ENCODE data around the gene RET. TPM values are rescaled to one million over a fixed set of nuclear protein-coding genes. Genes with fewer than 3 reads are reported as not detected.

RET gene
- total RNA-seq, 6 donors from 2014 or later = 0.11 to 0.98 (median 0.30) TPM; not detected in 1

GRCh38 chr10:43131906-43132305 lies 55.0 kb downstream of the RET start:
- H3K36me3 ChIP-seq = no peaks in the 10 kb centered on the region
- H3K27ac ChIP-seq = no peak overlapping the region
- no peak for DNase-seq
- 95 to 100% methylated on average over 1 to 6 of the region's 6 CpGs for WGBS, 2 donors
- no peak for ATAC-seq (ENCODE audit: low FRiP score in 2 of 2)
- no peak overlapping the region for H3K4me3 ChIP-seq
- no peaks in the 10 kb centered on the region for H3K27me3 ChIP-seq
- H3K9me3 ChIP-seq = no peaks in the 10 kb centered on the region
- peaks cover 3 to 8% (median 5%) of the 10 kb centered on the region in 4 donors for H3K4me1 ChIP-seq
- no peak for TF ChIP-seq POLR2A (IDR thresholded peaks at IDR 0.05)
- TF ChIP-seq EP300 (IDR thresholded peaks at IDR 0.05) = no peak
- no peak for TF ChIP-seq CTCF (IDR thresholded peaks at IDR 0.05)
- TF ChIP-seq POLR2AphosphoS5 (IDR thresholded peaks at IDR 0.05) = no peak

GRCh38 chr10:43132867-43133787 lies 56.3 kb downstream of the RET start:
- Histone ChIP-seq H3K9me3 (no peaks in the 10 kb centered on the region), H3K27me3 (no peaks in the 10 kb centered on the region), H3K4me3 (no peak overlapping the region), H3K27ac (no peak overlapping the region), H3K4me1 (peaks cover 3 to 14% (median 7%) of the 10 kb centered on the region in 4 donors), H3K36me3 (no peaks in the 10 kb centered on the region)
- ATAC-seq (ENCODE audit: low FRiP score in 2 of 2) = no peak
- no peak for TF ChIP-seq CTCF (IDR thresholded peaks at IDR 0.05)
- no peak for TF ChIP-seq POLR2A (IDR thresholded peaks at IDR 0.05)
- no peak for TF ChIP-seq EP300 (IDR thresholded peaks at IDR 0.05)
- TF ChIP-seq POLR2AphosphoS5 (IDR thresholded peaks at IDR 0.05) = no peak
- no peak for DNase-seq
- WGBS, 2 donors = 82 to 86% methylated on average over 3 of the region's 3 CpGs

GRCh38 chr10:43134126-43134905 lies 57.4 kb downstream of the RET start:
- no peak for DNase-seq
- no peak overlapping the region for H3K4me3 ChIP-seq
- H3K36me3 ChIP-seq = no peaks in the 10 kb centered on the region
- peaks cover 0 to 15% (median 6%) of the 10 kb centered on the region in 4 donors for H3K4me1 ChIP-seq
- H3K27me3 ChIP-seq = no peaks in the 10 kb centered on the region
- no peak overlapping the region for H3K27ac ChIP-seq
- no peak for ATAC-seq (ENCODE audit: low FRiP score in 2 of 2)
- no peaks in the 10 kb centered on the region for H3K9me3 ChIP-seq
- 88 to 90% methylated on average over 5 of the region's 5 CpGs for WGBS, 2 donors
- no peak for TF ChIP-seq CTCF (IDR thresholded peaks at IDR 0.05)
- TF ChIP-seq EP300 (IDR thresholded peaks at IDR 0.05) = no peak
- no peak for TF ChIP-seq POLR2A (IDR thresholded peaks at IDR 0.05)

GRCh38 chr10:43135064-43135463 lies 58.2 kb downstream of the RET start:
- TF ChIP-seq CTCF (IDR thresholded peaks at IDR 0.05) = no peak
- TF ChIP-seq POLR2AphosphoS5 (IDR thresholded peaks at IDR 0.05) = no peak
- TF ChIP-seq EP300 (IDR thresholded peaks at IDR 0.05) = no peak
- H3K4me3 ChIP-seq = no peak overlapping the region
- H3K4me1 ChIP-seq = peaks cover 7 to 23% (median 12%) of the 10 kb centered on the region in 4 donors
- no peaks in the 10 kb centered on the region for H3K9me3 ChIP-seq
- WGBS, 2 donors = 79% methylated on average over 5 of the region's 5 CpGs
- no peak overlapping the region for H3K27ac ChIP-seq
- DNase-seq (no peak), ATAC-seq (ENCODE audit: low FRiP score in 2 of 2) (no peak)
- no peaks in the 10 kb centered on the region for H3K36me3 ChIP-seq
- no peaks in the 10 kb centered on the region for H3K27me3 ChIP-seq
